DOHH2 (cell line): ENCODE results near the gene COP1.

ENCODE experiments used
- H3F3A ChIP-seq: fragments of 200-600 bp; sonication (generic), shearing (Covaris generic); 2 replicates; pipeline ENCODE4 v1.6.0; 2016; ENCODE audit warnings: antibody characterized with exemption, mild to moderate bottlenecking; ENCODE audit not compliant: control insufficient read depth, insufficient read depth
- H3K27ac ChIP-seq: fragments of 200-600 bp; sonication (generic); 2 replicates; pipeline ENCODE4 v1.5.1; 2014; ENCODE audit warnings: low read depth, mild to moderate bottlenecking, low read length, moderate library complexity
- H3K27me3 ChIP-seq: fragments of 200-600 bp; sonication (generic); 2 replicates; pipeline ENCODE4 v1.6.1; 2014; ENCODE audit warnings: mild to moderate bottlenecking, low read length, mixed read lengths; ENCODE audit not compliant: control insufficient read depth
- H3K36me3 ChIP-seq: fragments of 200-600 bp; sonication (generic); 2 replicates; pipeline ENCODE4 v1.6.1; 2014; ENCODE audit warnings: mild to moderate bottlenecking, low read length, moderate library complexity, mixed read lengths; ENCODE audit not compliant: control insufficient read depth
- H3K4me1 ChIP-seq: fragments of 200-600 bp; sonication (generic); 2 replicates; pipeline ENCODE4 v1.6.1; 2014; ENCODE audit warnings: mild to moderate bottlenecking, low read length, mixed read lengths; ENCODE audit not compliant: control insufficient read depth
- H3K4me2 ChIP-seq: fragments of 200-600 bp; sonication (generic); 2 replicates; pipeline ENCODE4 v1.6.0; 2014; ENCODE audit warnings: mild to moderate bottlenecking, low read length, moderate library complexity
- H3K4me3 ChIP-seq: fragments of 200-600 bp; sonication (generic); 2 replicates; pipeline ENCODE4 v1.5.1; 2014; ENCODE audit warnings: mild to moderate bottlenecking, low read length, mixed read lengths
- H3K79me2 ChIP-seq: fragments of 200-600 bp; sonication (generic); 2 replicates; pipeline ENCODE4 v1.6.1; 2014; ENCODE audit warnings: mild to moderate bottlenecking, low read length, mixed read lengths; ENCODE audit not compliant: control insufficient read depth
- H3K9me2 ChIP-seq: fragments of 200-600 bp; sonication (generic); replicated peaks from 2 replicates; pipeline ENCODE4 v1.6.1; 2014; ENCODE audit warnings: mild to moderate bottlenecking, low read length, mixed read lengths; ENCODE audit not compliant: control insufficient read depth
- H3K9me3 ChIP-seq: fragments of 200-600 bp; sonication (generic); 2 replicates; pipeline ENCODE4 v1.6.1; 2014; ENCODE audit warnings: antibody characterized with exemption, low read length, mixed read lengths; ENCODE audit not compliant: control insufficient read depth, insufficient read depth
- H4K20me1 ChIP-seq: fragments of 200-600 bp; sonication (generic); 2 replicates; pipeline ENCODE4 v1.6.0; 2014; ENCODE audit warnings: low read depth, mild to moderate bottlenecking, antibody characterized with exemption, low read length, moderate library complexity; ENCODE audit not compliant: control insufficient read depth, insufficient read depth
- CTCF ChIP-seq: fragments of 200-600 bp; sonication (generic); IDR thresholded peaks from one replicate; pipeline ENCODE4 v1.5.1; 2014; ENCODE audit warnings: antibody characterized with exemption, mild to moderate bottlenecking, low read depth, low read length; ENCODE audit not compliant: poor library complexity, severe bottlenecking
- EZH2phosphoT487 ChIP-seq: fragments of 200-600 bp; sonication (generic); IDR thresholded peaks from 2 replicates; pipeline ENCODE4 v1.6.1; 2017; ENCODE audit warnings: borderline replicate concordance, mild to moderate bottlenecking, antibody characterized with exemption, low read length, moderate library complexity, mixed read lengths

Gene COP1

GRCh38 chr1:176203735-176204134 lies 3.4 kb downstream of the COP1 start:
- Histone ChIP-seq H3K9me3 (no peaks in the 10 kb centered on the region), H3K27me3 (no peaks in the 10 kb centered on the region), H3K4me1 (peaks cover 60% of the 10 kb centered on the region), H3K9me2 (no peaks in the 10 kb centered on the region), H3K4me3 (peak overlapping the region; percentile 96), H4K20me1 (peaks cover 21% of the 10 kb centered on the region), H3F3A (no peaks in the 10 kb centered on the region), H3K27ac (no peak overlapping the region), H3K4me2 (peak overlapping the region; percentile 94), H3K79me2 (peaks cover 93% of the 10 kb centered on the region), H3K36me3 (peaks cover 37% of the 10 kb centered on the region)
- TF ChIP-seq EZH2phosphoT487, result no peak
- TF ChIP-seq CTCF, result no peak

- 0 out of 2 replicates have a peak overlapping the region, but pooled peaks have one; percentile 10 for H3K4me2 ChIP-seq
- no peaks in the 10 kb centered on the region for H3K27me3 ChIP-seq
- no peaks in the 10 kb centered on the region for H3K9me3 ChIP-seq
- no peaks in the 10 kb centered on the region for H3K9me2 ChIP-seq
- H3K27ac ChIP-seq, result no peak overlapping the region
- H3K79me2 ChIP-seq, result peaks cover 100% of the 10 kb centered on the region
- no peaks in the 10 kb centered on the region for H3F3A ChIP-seq
- peaks cover 37% of the 10 kb centered on the region for H3K36me3 ChIP-seq
- no peak overlapping the region for H3K4me3 ChIP-seq
- TF ChIP-seq EZH2phosphoT487 (no peak), CTCF (no peak)
- peaks cover 21% of the 10 kb centered on the region for H4K20me1 ChIP-seq
- H3K4me1 ChIP-seq, result peaks cover 54% of the 10 kb centered on the region
Observed at GRCh38 chr1:176201568-176201967, 5.5 kb downstream of the COP1 start.

DNA sequence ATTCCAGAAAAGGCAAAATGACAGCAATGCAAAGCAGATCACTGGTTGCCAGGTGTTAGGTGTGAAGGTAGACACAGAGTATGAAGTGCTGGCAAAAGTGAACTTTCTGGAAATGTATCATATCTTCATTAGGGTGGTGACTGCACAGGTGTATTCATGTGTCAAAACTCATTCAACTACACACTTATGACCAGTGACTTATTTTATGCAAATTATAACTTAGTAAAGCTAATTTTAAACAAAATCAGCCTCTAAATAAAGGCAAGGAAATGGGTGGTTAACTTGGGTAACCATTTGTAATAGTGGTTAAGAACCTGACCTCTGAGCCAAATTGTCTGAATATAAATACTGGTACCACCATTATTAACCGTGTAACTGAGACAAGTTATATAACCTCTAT lies 7.4 kb downstream of the COP1 start:
- H3K27me3 ChIP-seq, result no peaks in the 10 kb centered on the region
- peaks cover 100% of the 10 kb centered on the region for H3K79me2 ChIP-seq
- TF ChIP-seq CTCF (no peak), EZH2phosphoT487 (no peak)
- peaks cover 47% of the 10 kb centered on the region for H3K4me1 ChIP-seq
- H3K4me2 ChIP-seq, result peak overlapping the region; percentile 44
- no peaks in the 10 kb centered on the region for H3K9me3 ChIP-seq
- H3K36me3 ChIP-seq, result peaks cover 22% of the 10 kb centered on the region
- H3K27ac ChIP-seq, result peak overlapping the region; percentile 19; the same call in 1 of the 2 replicates
- H3K4me3 ChIP-seq, result peak overlapping the region; percentile 30
- H3K9me2 ChIP-seq, result no peaks in the 10 kb centered on the region
- H4K20me1 ChIP-seq, result peaks cover 11% of the 10 kb centered on the region; the same call in 1 of the 2 replicates
- no peaks in the 10 kb centered on the region for H3F3A ChIP-seq
